Natural killer cell (primary cell): ENCODE data around the gene POU2F1. TPM values are rescaled to one million over a fixed set of nuclear protein-coding genes. Genes with fewer than 3 reads are reported as not detected.

Experiments used
- ATAC-seq, 3 donors: fragments of 150-1000 bp in 2 of 3; fragments of 200-7000 bp in 1 of 3; cut with Tn5 transposase; 1 replicate in 1 of 3; 2 replicates in 2 of 3; pipeline ENCODE4 v1.10.0; 2021; ENCODE audit warnings: mild to moderate bottlenecking in 2 of 3, moderate library complexity in 2 of 3
- DNase-seq, 2 donors: peaks; one replicate each; pipeline versions ENCODE4 v3.0.0 to v3.0.0-alpha.2; 2013 to 2021; ENCODE audit warnings: mixed read lengths in 1 of 2
- H3K27ac ChIP-seq: one replicate; pipeline ENCODE4 v1.5.1; 2013; ENCODE audit warnings: mild to moderate bottlenecking, low read length
- H3K27me3 ChIP-seq: one replicate; pipeline ENCODE4 v1.6.1; 2013; ENCODE audit warnings: low read length; ENCODE audit not compliant: control insufficient read depth, insufficient read depth
- H3K36me3 ChIP-seq: one replicate; pipeline ENCODE4 v1.6.1; 2013; ENCODE audit warnings: low read length; ENCODE audit not compliant: control insufficient read depth, insufficient read depth
- H3K4me1 ChIP-seq: one replicate; pipeline ENCODE4 v1.6.1; 2013; ENCODE audit warnings: low read length; ENCODE audit not compliant: control insufficient read depth, insufficient read depth
- H3K4me3 ChIP-seq: one replicate; pipeline ENCODE4 v1.5.1; 2013; ENCODE audit warnings: low read length
- H3K9me3 ChIP-seq: one replicate; pipeline ENCODE4 v1.6.1; 2013; ENCODE audit warnings: low read length; ENCODE audit not compliant: control insufficient read depth, insufficient read depth
- H3K27ac Mint-ChIP-seq, 2 donors: one replicate each; pipeline ENCODE4 v1.8.0; 2022; ENCODE audit warnings: mild to moderate bottlenecking in 2 of 2, mixed read lengths in 2 of 2, moderate library complexity in 1 of 2
- H3K27me3 Mint-ChIP-seq, 2 donors: one replicate each; pipeline ENCODE4 v1.8.0; 2022; ENCODE audit warnings: low read depth in 2 of 2, mixed read lengths in 2 of 2
- H3K36me3 Mint-ChIP-seq: one replicate; pipeline ENCODE4 v1.8.0; 2022; ENCODE audit warnings: mixed read lengths
- H3K4me1 Mint-ChIP-seq, 2 donors: one replicate each; pipeline ENCODE4 v1.8.0; 2022; ENCODE audit warnings: mixed read lengths in 2 of 2
- H3K4me3 Mint-ChIP-seq: one replicate; pipeline ENCODE4 v1.8.0; 2022; ENCODE audit warnings: mild to moderate bottlenecking, moderate library complexity, mixed read lengths
- H3K9me3 Mint-ChIP-seq, 2 donors: one replicate each; pipeline ENCODE4 v1.8.0; 2022; ENCODE audit warnings: mixed read lengths in 2 of 2
- WGBS: methylation state at CpG from one replicate; pipeline ENCODE4 v1.1.7; 2013; ENCODE audit warnings: missing lambda C conversion rate; ENCODE audit not compliant: insufficient coverage; 5-methylcytosine and 5-hydroxymethylcytosine counted together
- intact Hi-C: fragments of 100-400 bp; cut with micrococcal nuclease; formaldehyde crosslinking; loops from one replicate; pipeline ENCODE4 v1.14.2; 2022
- total RNA-seq, 4 donors: library from RNA; stranded (reverse); fragments of 120-200 nt in 1 of 4; gene quantifications; one replicate each; pipeline versions ENCODE4 v1.2.3 to v1.2.4, GENCODE V29; 2013 to 2022
- TF ChIP-seq, protein P1 (sequence below): fragments of 200-600 bp; IDR thresholded peaks from one replicate; pipeline ENCODE4 v1.8.0; 2022; ENCODE audit warnings: antibody characterized with exemption

POU2F1 gene
- total RNA-seq, 3 donors from 2014 or later (not counting 1 experiment from before 2014, with no cell fraction given), result 39.8 to 44.6 (median 40.9) TPM

DNA sequence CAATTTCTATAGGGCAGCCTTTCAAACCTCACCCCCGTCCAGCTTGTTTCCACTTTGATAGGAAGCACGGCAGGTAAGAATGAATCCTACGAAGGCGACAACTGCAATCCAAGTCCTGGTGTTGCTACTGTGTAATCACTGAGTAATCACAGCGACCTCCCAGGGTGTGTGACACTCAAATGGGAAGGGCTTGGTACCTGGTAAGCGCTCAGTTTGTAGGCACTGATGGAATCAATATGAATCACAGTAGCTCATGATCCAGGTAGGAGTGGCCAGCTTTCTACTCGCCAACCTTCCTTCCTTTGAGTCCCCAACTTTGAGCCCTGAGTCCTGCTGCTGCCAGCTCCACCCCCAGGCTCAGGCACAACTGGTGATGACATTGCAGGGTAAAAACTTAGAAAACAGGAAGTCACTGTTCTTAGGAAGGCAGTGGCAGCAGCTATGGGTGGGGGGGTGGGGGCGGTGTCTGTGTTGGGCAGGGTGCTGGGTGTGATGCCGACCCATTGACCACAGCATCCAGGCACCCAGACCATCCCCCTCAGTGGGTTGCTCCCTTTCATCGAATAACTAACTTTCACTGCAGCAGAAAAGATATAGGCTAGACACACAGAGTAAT is 226.9 kb downstream of the POU2F1 start:
- DNase-seq (peak in 1 of 2 donors; percentile 86), ATAC-seq (peak; percentile 39 to 74 (median 54))
- no peaks in the 10 kb centered on the region for H3K9me3 ChIP-seq
- Mint-ChIP-seq H3K4me1 (peaks cover 88% of the 10 kb centered on the region in 2 donors), H3K4me3 (peak overlapping the region; percentile 88), H3K27ac (peak overlapping the region; percentile 91 to 100), H3K9me3 (no peaks in the 10 kb centered on the region), H3K36me3 (peaks cover 18% of the 10 kb centered on the region), H3K27me3 (no peaks in the 10 kb centered on the region)
- H3K27ac ChIP-seq, result peak overlapping the region; percentile 93
- TF ChIP-seq, protein P1, sequence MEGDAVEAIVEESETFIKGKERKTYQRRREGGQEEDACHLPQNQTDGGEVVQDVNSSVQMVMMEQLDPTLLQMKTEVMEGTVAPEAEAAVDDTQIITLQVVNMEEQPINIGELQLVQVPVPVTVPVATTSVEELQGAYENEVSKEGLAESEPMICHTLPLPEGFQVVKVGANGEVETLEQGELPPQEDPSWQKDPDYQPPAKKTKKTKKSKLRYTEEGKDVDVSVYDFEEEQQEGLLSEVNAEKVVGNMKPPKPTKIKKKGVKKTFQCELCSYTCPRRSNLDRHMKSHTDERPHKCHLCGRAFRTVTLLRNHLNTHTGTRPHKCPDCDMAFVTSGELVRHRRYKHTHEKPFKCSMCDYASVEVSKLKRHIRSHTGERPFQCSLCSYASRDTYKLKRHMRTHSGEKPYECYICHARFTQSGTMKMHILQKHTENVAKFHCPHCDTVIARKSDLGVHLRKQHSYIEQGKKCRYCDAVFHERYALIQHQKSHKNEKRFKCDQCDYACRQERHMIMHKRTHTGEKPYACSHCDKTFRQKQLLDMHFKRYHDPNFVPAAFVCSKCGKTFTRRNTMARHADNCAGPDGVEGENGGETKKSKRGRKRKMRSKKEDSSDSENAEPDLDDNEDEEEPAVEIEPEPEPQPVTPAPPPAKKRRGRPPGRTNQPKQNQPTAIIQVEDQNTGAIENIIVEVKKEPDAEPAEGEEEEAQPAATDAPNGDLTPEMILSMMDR, result no peak
- H3K4me1 ChIP-seq, result peaks cover 96% of the 10 kb centered on the region
- 7% methylated on average over 8 of the region's 10 CpGs for WGBS
- H3K36me3 ChIP-seq, result peaks cover 27% of the 10 kb centered on the region
- intact Hi-C loops, result loop anchor here (1.0 to 10.0 kb wide), 4 partner anchors 9 to 383 kb away; partner anchors contain the start of gene CD247
- H3K27me3 ChIP-seq, result no peaks in the 10 kb centered on the region
- H3K4me3 ChIP-seq, result peak overlapping the region; percentile 9

DNA sequence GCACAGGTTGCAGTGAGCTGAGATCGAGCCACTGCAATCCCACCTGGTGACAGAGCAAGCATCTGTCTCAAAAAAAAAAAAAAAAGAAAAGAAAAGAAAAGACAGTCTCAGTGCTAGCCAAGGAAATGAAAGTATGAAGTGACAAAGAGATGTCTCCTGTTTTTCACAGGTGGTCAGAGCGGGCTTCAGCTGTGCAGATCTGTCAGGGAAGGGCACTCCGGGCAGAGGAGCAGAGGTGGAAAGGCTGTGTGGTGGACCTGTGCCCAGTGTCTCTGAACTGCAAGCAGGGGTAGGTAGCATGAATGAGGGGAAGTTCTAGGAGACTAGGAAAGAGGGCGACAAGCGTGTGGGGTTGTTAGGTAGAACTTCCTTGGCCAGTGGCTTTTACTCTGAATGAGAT is 230.2 kb downstream of the POU2F1 start:
- 19% methylated on average over 5 of the region's 5 CpGs for WGBS
- intact Hi-C loops, result loop anchor here (2.0 kb wide), 1 partner anchor 14 kb away; no protein-coding TSS in a partner anchor
- DNase-seq, result peak; percentile 69 to 71

DNA sequence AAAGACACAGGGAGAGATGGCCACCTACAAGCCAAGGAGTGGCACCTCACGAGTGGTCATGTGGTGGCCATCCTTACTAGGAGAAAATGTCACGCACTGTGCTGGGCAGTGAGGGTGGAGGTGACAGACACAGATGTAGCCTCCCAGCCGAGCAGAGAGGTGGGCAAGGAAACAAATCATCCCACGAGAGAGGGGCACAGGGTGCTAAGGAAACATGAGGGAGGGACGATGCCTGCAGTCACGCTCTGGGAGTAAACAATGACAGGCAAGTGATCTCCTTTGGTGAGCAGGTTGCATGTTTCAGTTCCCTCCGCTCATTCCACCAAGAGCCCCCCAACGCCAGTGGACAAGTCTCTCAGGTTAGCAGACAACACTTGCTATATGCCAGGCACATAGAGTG is 231.8 kb downstream of the POU2F1 start:
- Histone ChIP-seq H3K27ac (peak overlapping the region; percentile 98), H3K27me3 (no peaks in the 10 kb centered on the region), H3K4me1 (peaks cover 87% of the 10 kb centered on the region), H3K9me3 (no peaks in the 10 kb centered on the region), H3K4me3 (no peak overlapping the region), H3K36me3 (peaks cover 15% of the 10 kb centered on the region)
- TF ChIP-seq, protein P1, result no peak
- ATAC-seq (no peak), DNase-seq (no peak)
- intact Hi-C loops, result no loop called here
- H3K36me3 Mint-ChIP-seq, result no peaks in the 10 kb centered on the region
- H3K4me1 Mint-ChIP-seq, result peaks cover 74 to 81% of the 10 kb centered on the region in 2 donors
- H3K27me3 Mint-ChIP-seq, result no peaks in the 10 kb centered on the region
- H3K4me3 Mint-ChIP-seq, result peak overlapping the region; percentile 92
- WGBS, result 46% methylated on average over 8 of the region's 8 CpGs
- H3K9me3 Mint-ChIP-seq, result no peaks in the 10 kb centered on the region
- peak overlapping the region; percentile 91 to 100 for H3K27ac Mint-ChIP-seq

More for the DNA sequence above, 230.2 kb downstream of the POU2F1 start:
- H3K36me3 ChIP-seq, result peaks cover 7% of the 10 kb centered on the region
- H3K4me1 ChIP-seq, result peaks cover 87% of the 10 kb centered on the region
- H3K27me3 ChIP-seq, result no peaks in the 10 kb centered on the region
- H3K27ac ChIP-seq, result peak overlapping the region; percentile 98
- Mint-ChIP-seq H3K27ac (peak overlapping the region; percentile 91 to 100), H3K9me3 (no peaks in the 10 kb centered on the region), H3K4me1 (peaks cover 73 to 80% of the 10 kb centered on the region in 2 donors), H3K36me3 (peaks cover 3% of the 10 kb centered on the region), H3K27me3 (no peaks in the 10 kb centered on the region), H3K4me3 (peak overlapping the region; percentile 92)
- peak; percentile 18 to 51 (median 36) for ATAC-seq
- no peaks in the 10 kb centered on the region for H3K9me3 ChIP-seq
- H3K4me3 ChIP-seq, result peak overlapping the region; percentile 9
- TF ChIP-seq, protein P1, result no peak
